G401 (cell line): ENCODE measurements around the gene OSBPL9. TPM values are rescaled to one million over a fixed set of nuclear protein-coding genes. Genes with fewer than 3 reads are reported as not detected.
"Not testable (repeated sequence)": the region's sequence is repeated elsewhere in the genome, so short reads cannot be mapped to it uniquely, and the experiment has no call there.

Experiments used
- DNase-seq: peaks from one replicate; pipeline ENCODE4 v3.0.0-alpha.2; 2015; ENCODE audit warnings: low spot score
- in situ Hi-C: cut with HindIII; loops from 2 replicates; pipeline ENCODE4 v1.10.0; 2016; ENCODE audit warnings: low sequenced_read_pairs, mixed read lengths
- total RNA-seq: library from RNA; depleted of rRNA; stranded (reverse); fragments of >200 nt; shearing (Covaris generic); gene quantifications from 2 replicates; pipeline ENCODE4 v1.2.3, GENCODE V29; 2014

Gene OSBPL9
- total RNA-seq, 1 experiment from 2014 or later: 174 TPM

- DNase-seq: no peak
- in situ Hi-C loops: no loop called here
Measured at GRCh38 chr1:51691920-51692319, 75.0 kb downstream of the OSBPL9 start.

GRCh38 chr1:51693419-51694155 lies 76.7 kb downstream of the OSBPL9 start:
- in situ Hi-C loops: no loop called here
- no peak for DNase-seq

- no peak for DNase-seq
- in situ Hi-C loops: no loop called here
Measured at GRCh38 chr1:51697166-51697565, 80.3 kb downstream of the OSBPL9 start.

- DNase-seq: no peak
- in situ Hi-C loops: no loop called here
Measured at GRCh38 chr1:51699391-51699790, 82.5 kb downstream of the OSBPL9 start.

GRCh38 chr1:51701782-51702181 lies 84.9 kb downstream of the OSBPL9 start:
- in situ Hi-C loops, DNase-seq: not testable (repeated sequence)

- in situ Hi-C loops, DNase-seq: not testable (repeated sequence)
Measured at GRCh38 chr1:51702220-51702619, 85.3 kb downstream of the OSBPL9 start.

- no peak for DNase-seq
- in situ Hi-C loops: no loop called here
Measured at GRCh38 chr1:51705035-51705434, 88.1 kb downstream of the OSBPL9 start.

GRCh38 chr1:51708911-51709760 lies 92.2 kb downstream of the OSBPL9 start:
- in situ Hi-C loops: no loop called here
- no peak for DNase-seq

- in situ Hi-C loops: no loop called here
- DNase-seq: no peak
Measured at GRCh38 chr1:51709951-51710350, 93.1 kb downstream of the OSBPL9 start.

GRCh38 chr1:51712590-51712989 lies 95.7 kb downstream of the OSBPL9 start:
- in situ Hi-C loops: no loop called here
- DNase-seq: no peak

- in situ Hi-C loops: no loop called here
- no peak for DNase-seq
Measured at GRCh38 chr1:51714374-51715019, 97.6 kb downstream of the OSBPL9 start.

GRCh38 chr1:51715369-51715768 lies 98.5 kb downstream of the OSBPL9 start:
- no peak for DNase-seq
- in situ Hi-C loops: no loop called here

GRCh38 chr1:51716746-51717145 lies 99.9 kb downstream of the OSBPL9 start:
- in situ Hi-C loops: no loop called here
- DNase-seq: no peak

GRCh38 chr1:51717842-51718241 lies 101.0 kb downstream of the OSBPL9 start:
- in situ Hi-C loops: no loop called here
- DNase-seq: no peak

GRCh38 chr1:51719146-51719545 lies 102.3 kb downstream of the OSBPL9 start:
- in situ Hi-C loops: no loop called here
- no peak for DNase-seq

GRCh38 chr1:51724797-51725196 lies 107.9 kb downstream of the OSBPL9 start:
- in situ Hi-C loops: no loop called here
- no peak for DNase-seq

GRCh38 chr1:51726051-51726450 lies 109.2 kb downstream of the OSBPL9 start:
- no peak for DNase-seq
- in situ Hi-C loops: no loop called here

GRCh38 chr1:51726544-51727225 lies 109.8 kb downstream of the OSBPL9 start:
- in situ Hi-C loops: no loop called here

GRCh38 chr1:51727366-51727765 lies 110.5 kb downstream of the OSBPL9 start:
- no peak for DNase-seq
- in situ Hi-C loops: no loop called here

More at GRCh38 chr1:51726544-51727225, 109.8 kb downstream of the OSBPL9 start:
- DNase-seq: no peak
